Stimulated activated memory B cell treated with anti-CD40 and anti-IgM and Interleukin-4, amounts not matched to agents 10 μg/mL and 1 μg/mL and 100 μg/mL, for 72 hours (primary cell): ENCODE measurements around the gene NUDT3.
A peak's percentile ranks its signal among the peaks of the same experiment; 100 is the strongest.
"Not testable (repeated sequence)": the region's sequence is repeated elsewhere in the genome, so short reads cannot be mapped to it uniquely, and the experiment has no call there.

Source experiments
- ATAC-seq: fragments of 150-1000 bp; cut with Tn5 transposase; 2 replicates; pipeline ENCODE4 v1.10.0; 2021
- H3K27ac Mint-ChIP-seq: one replicate; pipeline ENCODE4 v1.8.0; 2022; ENCODE audit warnings: mild to moderate bottlenecking, mixed read lengths
- H3K27me3 Mint-ChIP-seq: one replicate; pipeline ENCODE4 v1.8.0; 2022; ENCODE audit warnings: mixed read lengths
- H3K36me3 Mint-ChIP-seq: one replicate; pipeline ENCODE4 v1.8.0; 2022; ENCODE audit warnings: mixed read lengths
- H3K4me1 Mint-ChIP-seq: one replicate; pipeline ENCODE4 v1.8.0; 2022; ENCODE audit warnings: mixed read lengths
- H3K4me3 Mint-ChIP-seq: one replicate; pipeline ENCODE4 v1.8.0; 2022; ENCODE audit warnings: mild to moderate bottlenecking, moderate library complexity, mixed read lengths
- H3K9me3 Mint-ChIP-seq: one replicate; pipeline ENCODE4 v1.8.0; 2022; ENCODE audit warnings: mixed read lengths

NUDT3 gene

DNA sequence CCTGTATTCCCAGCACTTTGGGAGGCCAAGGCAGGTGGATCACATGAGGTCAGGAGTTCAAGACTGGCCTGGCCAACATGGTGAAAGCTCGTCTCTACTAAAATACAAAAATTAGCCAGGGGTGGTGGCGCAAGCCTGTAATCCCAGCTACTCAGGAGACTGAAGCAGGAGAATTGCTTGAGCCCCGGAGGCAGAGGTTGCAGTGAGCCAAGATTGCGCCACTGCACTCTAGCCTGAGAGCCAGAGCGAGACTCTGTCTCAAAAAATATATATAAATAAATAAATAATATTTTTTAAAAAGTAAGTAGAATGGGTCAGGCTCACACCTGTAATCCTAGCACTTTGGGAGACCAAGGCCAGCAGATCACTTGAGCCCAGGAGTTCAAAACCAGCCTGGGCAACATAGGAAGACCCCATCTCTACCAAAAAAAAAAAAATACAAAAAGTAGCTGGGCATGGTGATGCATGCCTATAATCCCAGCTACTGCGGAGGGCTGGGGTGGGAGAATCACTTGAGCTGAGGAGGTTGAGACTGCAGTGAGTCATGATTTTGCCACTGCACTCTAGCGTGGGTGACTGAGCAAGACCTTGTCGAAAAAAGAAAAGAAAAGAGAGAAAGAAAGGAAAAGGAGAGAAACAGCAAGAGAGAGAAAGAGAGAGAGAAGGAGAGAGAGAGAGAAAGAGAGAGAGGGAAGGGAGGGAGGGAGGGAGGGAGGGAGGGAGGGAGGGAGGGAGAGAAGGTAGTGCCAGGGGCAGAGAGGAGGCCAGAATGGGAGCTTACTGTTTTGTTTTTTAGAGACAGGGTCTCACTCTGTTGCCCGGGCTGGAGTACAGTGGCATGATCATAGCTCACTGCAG is 26.5 kb downstream of the NUDT3 start:
- Mint-ChIP-seq H3K36me3 (peaks cover 17% of the 10 kb centered on the region), H3K4me1 (peaks cover 49% of the 10 kb centered on the region)
- H3K27ac Mint-ChIP-seq, H3K27me3 Mint-ChIP-seq, H3K9me3 Mint-ChIP-seq, H3K4me3 Mint-ChIP-seq, ATAC-seq: not testable (repeated sequence)

DNA sequence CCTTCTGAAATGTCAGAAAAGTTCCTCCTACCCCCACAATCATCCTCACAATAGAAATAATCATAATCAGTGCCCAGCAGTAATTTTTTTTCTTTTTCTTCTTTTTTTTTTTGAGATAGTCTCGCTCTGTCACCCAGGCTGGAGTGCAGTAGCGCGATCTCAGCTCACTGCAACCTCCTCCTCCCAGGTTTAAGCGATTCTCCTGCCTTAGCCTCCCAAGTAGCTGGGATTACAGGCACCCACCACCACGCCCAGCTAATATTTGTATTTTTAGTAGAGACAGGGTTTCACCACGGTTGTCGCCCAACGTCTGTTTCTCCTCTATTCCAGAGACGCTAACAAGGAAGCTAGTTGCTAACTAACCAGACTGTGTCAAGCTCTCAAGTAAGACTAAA is 28.8 kb downstream of the NUDT3 start:
- H3K27me3 Mint-ChIP-seq, H3K9me3 Mint-ChIP-seq, H3K4me3 Mint-ChIP-seq, ATAC-seq: not testable (repeated sequence)
- H3K27ac Mint-ChIP-seq, result peak overlapping the region; percentile 59
- H3K4me1 Mint-ChIP-seq, result peaks cover 60% of the 10 kb centered on the region
- H3K36me3 Mint-ChIP-seq, result peaks cover 11% of the 10 kb centered on the region

DNA sequence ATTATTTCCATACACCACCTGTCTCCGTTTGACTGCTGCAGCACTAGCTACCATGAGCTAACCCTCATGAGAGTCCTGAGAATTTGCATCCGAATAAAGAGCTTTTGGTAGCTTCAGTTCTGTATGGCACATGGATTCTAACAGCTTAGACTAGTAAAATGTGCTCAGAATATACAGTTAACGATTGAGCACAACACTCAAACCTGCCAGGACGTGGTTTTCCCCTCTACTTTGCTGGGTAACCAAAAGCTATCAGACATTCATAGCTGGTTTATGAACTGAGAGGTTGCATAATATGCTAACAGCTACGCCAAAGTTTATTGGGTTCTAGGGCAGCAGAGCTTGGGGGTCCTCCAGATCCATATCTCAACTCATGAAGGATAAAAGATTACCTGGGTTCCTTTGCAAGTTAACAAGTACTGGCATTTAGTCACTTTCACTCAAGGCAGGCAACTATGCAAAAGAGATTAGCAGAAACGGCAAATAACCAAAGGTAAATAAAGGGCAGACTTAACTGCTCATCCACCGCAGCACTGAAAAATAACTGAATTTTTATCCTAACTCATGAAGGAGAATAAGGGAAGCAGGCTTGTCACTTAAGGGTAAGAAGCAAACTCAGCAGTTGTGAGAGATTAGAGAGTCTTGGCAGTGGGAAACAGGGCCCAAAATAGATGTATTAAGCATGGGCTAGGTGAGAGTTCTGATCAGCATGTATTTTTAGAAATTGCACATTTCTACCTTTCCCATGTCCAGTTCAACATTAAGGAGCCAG is 29.4 kb downstream of the NUDT3 start:
- Mint-ChIP-seq H3K9me3 (no peaks in the 10 kb centered on the region), H3K36me3 (peaks cover 7% of the 10 kb centered on the region), H3K4me3 (no peak overlapping the region), H3K4me1 (peaks cover 60% of the 10 kb centered on the region), H3K27me3 (no peaks in the 10 kb centered on the region), H3K27ac (peak overlapping the region; percentile 59)
- ATAC-seq, result no peak

DNA sequence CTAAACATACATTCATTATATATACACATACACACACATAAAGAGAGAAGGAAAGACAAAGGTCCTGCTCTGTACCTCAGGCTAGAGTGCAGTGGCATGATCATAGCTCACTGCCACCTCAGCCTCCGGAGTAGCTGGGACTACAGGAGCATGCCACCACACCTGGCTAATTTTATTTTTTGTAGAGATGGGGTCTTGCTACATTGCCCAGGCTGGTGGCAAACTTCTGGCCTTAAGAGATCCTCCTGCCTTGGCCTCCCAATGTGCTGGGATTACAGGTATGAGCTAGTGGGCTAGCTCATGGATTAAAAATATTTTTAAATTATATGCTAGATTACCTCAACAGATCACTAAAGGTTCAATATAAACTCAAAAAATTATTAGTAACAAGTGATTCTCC is 30.3 kb downstream of the NUDT3 start:
- Mint-ChIP-seq H3K36me3 (peaks cover 6% of the 10 kb centered on the region), H3K4me3 (no peak overlapping the region), H3K27ac (no peak overlapping the region), H3K9me3 (no peaks in the 10 kb centered on the region), H3K27me3 (no peaks in the 10 kb centered on the region), H3K4me1 (peaks cover 60% of the 10 kb centered on the region)
- no peak for ATAC-seq

DNA sequence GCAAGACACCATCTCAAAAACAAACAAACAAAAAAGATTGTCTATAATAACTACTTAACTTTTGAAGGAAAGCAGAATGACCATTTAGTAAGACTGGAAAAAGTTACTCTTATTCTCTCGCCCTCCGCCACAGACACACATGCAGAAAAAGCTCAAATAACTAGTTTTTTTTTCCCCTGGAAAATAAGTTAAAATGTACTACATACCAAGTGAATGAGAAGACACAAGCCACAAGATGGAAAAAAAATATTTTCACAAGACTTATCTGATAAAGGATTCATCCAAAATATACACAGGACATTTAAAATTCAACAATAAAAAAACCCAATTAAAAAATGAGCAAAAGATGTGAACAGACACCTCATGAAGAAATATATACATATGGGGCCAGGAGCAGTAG is 31.9 kb downstream of the NUDT3 start:
- H3K4me1 Mint-ChIP-seq, result peaks cover 50% of the 10 kb centered on the region
- ATAC-seq, result no peak
- no peaks in the 10 kb centered on the region for H3K27me3 Mint-ChIP-seq
- H3K27ac Mint-ChIP-seq, result no peak overlapping the region
- H3K9me3 Mint-ChIP-seq, result no peaks in the 10 kb centered on the region
- no peaks in the 10 kb centered on the region for H3K36me3 Mint-ChIP-seq
- no peak overlapping the region for H3K4me3 Mint-ChIP-seq

DNA sequence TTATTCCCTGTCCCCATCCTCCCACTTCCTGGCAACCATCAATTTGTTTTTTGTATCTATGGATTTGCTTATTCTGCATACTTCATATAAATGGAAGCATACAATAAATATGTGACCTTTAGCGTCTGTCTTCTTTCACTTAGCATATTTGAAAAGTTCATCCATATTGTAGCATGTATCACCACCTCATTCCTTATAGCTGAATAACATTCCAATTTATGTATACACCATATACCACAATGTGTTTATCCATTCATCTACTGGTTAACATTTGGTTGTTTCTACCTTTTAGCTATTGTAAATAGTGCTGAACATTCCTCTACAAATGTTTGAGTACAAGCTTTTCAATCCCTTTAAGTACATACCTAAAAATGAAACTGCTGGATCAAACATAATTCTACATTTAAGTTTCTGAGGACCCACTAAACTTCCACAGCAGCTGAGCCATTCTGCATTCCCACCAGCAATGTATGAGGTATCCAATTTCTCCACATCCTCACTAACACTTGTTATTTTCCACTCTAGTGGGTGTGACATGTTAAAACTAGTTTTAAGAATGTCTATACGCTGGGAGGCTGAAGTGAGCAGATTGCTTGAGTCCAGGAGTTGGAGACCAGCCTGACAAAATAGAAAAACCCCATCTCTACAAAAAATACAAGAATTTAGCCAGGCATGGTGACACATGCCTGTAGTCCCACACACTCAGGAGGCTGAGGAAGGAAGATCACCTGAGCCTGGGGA is 32.9 kb downstream of the NUDT3 start:
- Mint-ChIP-seq H3K27me3 (no peaks in the 10 kb centered on the region), H3K4me3 (no peak overlapping the region), H3K27ac (no peak overlapping the region), H3K4me1 (peaks cover 47% of the 10 kb centered on the region), H3K9me3 (no peaks in the 10 kb centered on the region), H3K36me3 (no peaks in the 10 kb centered on the region)
- ATAC-seq, result no peak

DNA sequence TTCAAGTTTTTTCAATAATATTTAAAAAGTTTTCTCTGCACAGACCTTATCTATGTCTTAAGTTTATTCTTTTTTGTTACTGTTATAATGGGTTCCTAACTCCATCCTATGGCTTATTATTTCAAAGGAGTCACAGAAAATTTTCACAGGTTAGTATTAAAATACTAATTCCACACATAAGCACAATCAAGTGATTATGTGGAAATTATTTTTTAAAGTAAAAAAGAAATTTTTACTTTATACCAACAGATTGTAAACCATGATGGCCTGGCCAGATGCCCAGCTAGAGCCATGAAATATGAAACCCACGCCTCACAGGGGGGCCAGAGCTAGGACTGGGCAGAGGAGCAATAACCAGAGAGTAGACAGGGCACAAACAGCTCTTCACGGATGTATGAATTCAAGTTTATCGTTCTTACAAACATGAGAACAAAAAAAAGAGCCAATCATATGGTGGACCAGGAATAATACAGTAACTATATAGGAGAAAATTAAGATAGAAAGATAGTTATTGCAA is 34.0 kb downstream of the NUDT3 start:
- H3K9me3 Mint-ChIP-seq, result no peaks in the 10 kb centered on the region
- ATAC-seq, result no peak
- H3K4me1 Mint-ChIP-seq, result peaks cover 43% of the 10 kb centered on the region
- no peak overlapping the region for H3K4me3 Mint-ChIP-seq
- H3K36me3 Mint-ChIP-seq, result no peaks in the 10 kb centered on the region
- H3K27me3 Mint-ChIP-seq, result no peaks in the 10 kb centered on the region
- H3K27ac Mint-ChIP-seq, result no peak overlapping the region

DNA sequence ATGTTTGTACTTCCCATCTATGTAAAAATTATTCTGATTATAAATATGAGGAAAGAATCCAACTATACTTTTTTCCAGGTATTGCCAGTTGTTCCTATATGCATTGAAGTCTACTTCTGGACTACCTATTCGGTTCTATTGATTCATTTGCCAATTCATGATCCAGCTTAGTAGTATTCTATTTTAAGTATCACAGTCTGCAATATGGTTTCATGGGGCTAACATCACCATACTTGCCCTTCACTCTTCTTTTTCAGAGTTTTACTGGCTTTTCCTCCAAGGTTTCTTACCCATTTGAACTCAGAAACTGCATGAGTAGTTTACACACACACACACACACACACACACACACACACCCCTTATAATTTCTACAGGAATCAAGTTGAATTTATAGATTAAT is 34.5 kb downstream of the NUDT3 start:
- Mint-ChIP-seq H3K27ac (no peak overlapping the region), H3K4me1 (peaks cover 43% of the 10 kb centered on the region)
- ATAC-seq, result no peak

DNA sequence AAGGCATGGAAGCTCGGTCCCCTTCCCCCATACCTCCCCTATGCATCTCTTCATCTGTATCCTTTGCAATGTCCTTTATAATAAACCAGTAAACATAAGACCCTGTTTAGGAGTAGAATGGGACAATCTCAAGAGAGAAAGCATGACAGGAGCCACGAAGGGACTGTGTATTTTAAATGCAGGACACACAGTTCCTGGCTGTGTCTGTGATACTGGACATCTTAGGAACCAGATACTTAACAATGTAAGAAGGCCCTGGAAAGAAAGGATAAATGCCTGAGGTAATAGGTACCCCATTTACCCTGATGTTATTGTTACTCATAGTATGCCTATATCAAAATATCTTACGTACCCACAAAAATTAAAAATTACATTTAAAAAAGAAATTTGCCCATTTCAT is 36.6 kb downstream of the NUDT3 start:
- Mint-ChIP-seq H3K4me1 (peaks cover 40% of the 10 kb centered on the region), H3K9me3 (no peaks in the 10 kb centered on the region), H3K36me3 (no peaks in the 10 kb centered on the region), H3K4me3 (no peak overlapping the region), H3K27ac (no peak overlapping the region), H3K27me3 (no peaks in the 10 kb centered on the region)
- ATAC-seq, result no peak

More for the DNA sequence above, 34.5 kb downstream of the NUDT3 start:
- Mint-ChIP-seq H3K36me3 (no peaks in the 10 kb centered on the region), H3K4me3 (no peak overlapping the region), H3K9me3 (no peaks in the 10 kb centered on the region), H3K27me3 (no peaks in the 10 kb centered on the region)

DNA sequence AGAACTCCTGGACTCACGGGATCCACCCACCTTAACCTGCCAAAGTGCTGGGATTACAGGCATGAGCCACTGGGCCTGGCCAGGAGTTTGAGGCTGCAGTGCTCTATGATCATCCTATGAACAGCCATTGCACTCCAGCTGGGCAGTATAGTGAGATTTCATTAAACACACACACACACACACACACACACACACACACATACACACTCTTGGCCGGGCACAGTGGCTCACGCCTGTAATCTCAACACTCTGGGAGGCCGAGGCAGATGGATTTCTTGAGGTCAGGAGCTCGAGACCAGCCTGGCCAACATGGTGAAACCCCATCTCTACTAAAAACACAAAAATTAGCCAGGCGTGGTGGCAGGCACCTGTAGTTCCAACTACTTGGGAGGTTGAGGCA is 38.2 kb downstream of the NUDT3 start:
- H3K36me3 Mint-ChIP-seq, H3K27ac Mint-ChIP-seq, H3K4me3 Mint-ChIP-seq, H3K27me3 Mint-ChIP-seq, H3K9me3 Mint-ChIP-seq, ATAC-seq: not testable (repeated sequence)
- peaks cover 31% of the 10 kb centered on the region for H3K4me1 Mint-ChIP-seq

DNA sequence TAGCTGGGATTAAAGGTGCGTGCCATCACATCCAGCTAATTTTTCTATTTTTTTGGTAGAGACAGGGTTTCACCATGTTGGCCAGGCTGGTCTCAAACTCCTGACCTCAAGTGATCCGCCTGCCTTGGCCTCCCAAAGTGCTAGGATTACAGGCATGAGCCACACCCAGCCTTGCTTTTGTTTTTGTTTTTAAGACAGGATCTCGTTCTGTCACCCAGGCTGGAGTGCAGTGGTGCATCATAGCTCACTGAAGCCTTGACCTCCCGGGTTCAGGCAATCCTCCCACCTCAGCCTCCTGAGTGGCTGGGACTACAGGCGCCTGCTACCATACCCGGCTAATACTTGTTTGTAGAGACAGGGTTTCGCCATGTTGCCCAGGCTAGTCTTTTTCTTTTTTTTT is 38.9 kb downstream of the NUDT3 start:
- not testable (repeated sequence) for H3K9me3 Mint-ChIP-seq, H3K36me3 Mint-ChIP-seq, H3K27me3 Mint-ChIP-seq, H3K4me3 Mint-ChIP-seq, ATAC-seq
- Mint-ChIP-seq H3K4me1 (peaks cover 35% of the 10 kb centered on the region), H3K27ac (peak overlapping the region; percentile 64)

DNA sequence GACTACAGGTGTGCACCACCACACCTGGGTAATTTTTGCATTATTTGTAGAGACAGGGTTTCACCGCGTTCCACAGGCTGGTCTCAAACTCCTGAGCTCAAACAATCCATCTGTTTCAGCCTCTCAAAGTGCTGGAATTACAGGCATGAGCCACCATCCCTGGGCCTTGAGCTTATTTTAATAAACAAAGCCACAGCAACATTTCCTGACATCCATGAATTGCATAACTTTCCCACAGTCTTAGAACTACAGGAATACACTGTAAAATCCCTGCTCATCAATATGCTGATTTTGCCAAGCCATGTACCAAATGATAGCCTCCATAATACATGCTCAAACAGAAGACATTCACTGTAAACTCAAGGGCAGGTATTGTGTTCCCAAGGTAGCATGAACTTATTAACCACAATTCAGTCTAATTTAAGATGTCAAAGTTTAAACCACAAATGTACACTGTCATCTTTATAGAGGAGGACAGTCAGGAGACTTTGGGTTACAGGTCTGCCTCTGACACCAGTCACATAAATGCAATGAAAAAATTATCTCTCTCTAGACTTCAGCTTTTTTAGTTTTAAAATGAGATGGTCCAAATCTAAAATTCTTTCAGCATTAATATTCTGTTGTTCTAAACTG is 40.0 kb downstream of the NUDT3 start:
- Mint-ChIP-seq H3K27ac (no peak overlapping the region), H3K36me3 (peaks cover 7% of the 10 kb centered on the region), H3K4me3 (no peak overlapping the region), H3K9me3 (no peaks in the 10 kb centered on the region), H3K27me3 (no peaks in the 10 kb centered on the region), H3K4me1 (peaks cover 37% of the 10 kb centered on the region)
- no peak for ATAC-seq

DNA sequence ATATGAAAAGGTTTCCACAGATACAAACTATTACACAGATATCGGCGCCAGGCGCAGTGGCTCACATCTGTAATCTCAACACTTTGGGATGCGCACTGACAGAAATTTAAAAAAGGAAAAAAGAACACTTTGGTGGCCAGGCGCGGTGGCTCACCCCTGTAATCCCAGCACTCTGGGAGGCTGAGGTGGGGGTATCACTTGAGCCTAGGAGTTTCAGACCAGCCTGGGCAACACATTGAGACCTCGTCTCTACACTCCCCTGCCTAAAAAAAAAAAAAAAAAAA is 41.6 kb downstream of the NUDT3 start:
- H3K4me1 Mint-ChIP-seq, result peaks cover 53% of the 10 kb centered on the region
- no peak overlapping the region for H3K4me3 Mint-ChIP-seq
- no peaks in the 10 kb centered on the region for H3K27me3 Mint-ChIP-seq

DNA sequence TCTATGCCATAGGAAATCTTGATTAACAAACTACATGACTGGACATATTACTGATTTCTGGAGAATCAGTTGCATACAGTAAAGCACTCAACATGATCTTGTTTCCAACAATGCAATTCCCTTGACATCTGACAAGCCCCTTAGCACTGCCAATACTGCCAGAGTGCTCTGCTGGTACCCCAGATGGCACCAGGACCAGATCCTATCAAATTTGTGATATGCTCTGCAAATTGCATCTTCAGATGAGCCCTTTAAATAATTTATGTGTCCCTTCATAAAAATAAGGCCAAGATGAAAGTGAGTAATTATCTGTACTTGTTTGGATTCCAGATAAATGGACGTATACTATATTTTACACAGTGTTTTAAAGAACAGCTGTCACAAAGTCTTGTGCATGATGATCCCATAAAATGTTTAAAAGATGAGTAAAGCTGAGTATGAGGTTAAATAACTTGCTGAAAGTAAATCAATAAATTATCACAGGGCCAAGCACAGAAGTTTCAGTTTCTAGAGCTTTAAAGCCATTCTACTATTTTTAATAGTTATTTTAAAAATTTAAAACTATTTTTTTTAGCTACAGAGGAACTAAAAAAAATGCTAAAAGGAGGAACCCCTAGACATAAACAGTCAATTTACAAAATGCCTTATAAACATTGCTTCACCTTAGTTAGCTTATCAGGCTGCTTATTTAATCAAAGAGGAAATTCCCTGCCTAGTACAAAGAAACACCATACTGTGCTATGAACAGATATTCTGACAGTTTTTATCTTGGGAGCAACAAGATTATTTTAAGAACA is 42.1 kb downstream of the NUDT3 start:
- H3K4me3 Mint-ChIP-seq, result no peak overlapping the region
- no peak overlapping the region for H3K27ac Mint-ChIP-seq
- H3K9me3 Mint-ChIP-seq, result no peaks in the 10 kb centered on the region
- peaks cover 7% of the 10 kb centered on the region for H3K36me3 Mint-ChIP-seq
- H3K27me3 Mint-ChIP-seq, result no peaks in the 10 kb centered on the region
- no peak for ATAC-seq
- peaks cover 53% of the 10 kb centered on the region for H3K4me1 Mint-ChIP-seq

More for the DNA sequence above, 41.6 kb downstream of the NUDT3 start:
- Mint-ChIP-seq H3K27ac (no peak overlapping the region), H3K36me3 (peaks cover 7% of the 10 kb centered on the region), H3K9me3 (no peaks in the 10 kb centered on the region)
- ATAC-seq, result no peak
